Cortex of kidney (tissue), 1 donor: ENCODE results near the gene LARGE1.
"Not testable (repeated sequence)": the region's sequence is repeated elsewhere in the genome, so short reads cannot be mapped to it uniquely, and the experiment has no call there.

Experiments used
- DNase-seq: peaks from one replicate; lab custom pipeline; 2025; lab: John Stamatoyannopoulos, UW

The LARGE1 gene

DNA sequence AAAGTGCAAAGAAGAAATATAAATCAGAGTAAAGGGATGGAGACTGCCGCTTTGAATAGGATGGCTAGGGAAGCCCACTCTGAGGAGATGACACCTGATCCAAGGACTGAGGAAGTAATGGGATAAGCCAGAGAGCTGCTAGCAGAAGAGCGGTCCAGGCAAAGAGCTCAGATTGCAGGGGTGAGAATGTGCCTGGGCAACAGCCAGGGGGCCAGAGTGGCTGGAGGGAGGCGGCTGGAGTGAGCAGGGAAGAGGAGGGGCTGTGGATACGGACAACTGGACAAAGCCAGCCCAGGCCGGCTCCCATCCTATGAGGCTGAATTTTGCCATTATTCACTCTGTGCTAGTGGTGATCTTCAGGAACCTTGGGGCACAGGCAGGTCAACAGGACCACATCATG, 501.8 kb downstream of the LARGE1 start:
- no peak for DNase-seq

- no peak for DNase-seq
Observed at GRCh38 chr22:33415401-33415800, 504.9 kb downstream of the LARGE1 start.

- DNase-seq = no peak
Observed at GRCh38 chr22:33409079-33409478, 511.2 kb downstream of the LARGE1 start.

DNA sequence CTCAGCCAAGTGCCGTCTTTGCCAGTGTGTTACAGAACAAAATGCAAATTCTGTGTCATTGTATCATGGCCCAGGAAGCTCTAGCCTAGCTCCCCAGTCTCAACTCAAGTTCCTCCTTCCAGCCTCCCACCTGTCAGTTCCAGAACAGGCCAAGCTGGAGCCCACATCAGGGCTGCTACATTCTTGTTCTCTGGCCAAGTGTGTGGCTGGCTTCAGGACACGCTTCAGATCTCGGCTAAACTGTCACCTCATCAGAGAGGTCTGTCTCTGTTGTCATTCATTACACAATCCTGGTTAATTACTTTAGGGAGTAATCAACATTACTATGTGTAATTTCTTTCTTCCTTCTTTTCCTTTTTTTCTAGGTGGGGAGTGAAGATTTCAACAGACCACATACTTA, 515.1 kb downstream of the LARGE1 start:
- DNase-seq = no peak

DNA sequence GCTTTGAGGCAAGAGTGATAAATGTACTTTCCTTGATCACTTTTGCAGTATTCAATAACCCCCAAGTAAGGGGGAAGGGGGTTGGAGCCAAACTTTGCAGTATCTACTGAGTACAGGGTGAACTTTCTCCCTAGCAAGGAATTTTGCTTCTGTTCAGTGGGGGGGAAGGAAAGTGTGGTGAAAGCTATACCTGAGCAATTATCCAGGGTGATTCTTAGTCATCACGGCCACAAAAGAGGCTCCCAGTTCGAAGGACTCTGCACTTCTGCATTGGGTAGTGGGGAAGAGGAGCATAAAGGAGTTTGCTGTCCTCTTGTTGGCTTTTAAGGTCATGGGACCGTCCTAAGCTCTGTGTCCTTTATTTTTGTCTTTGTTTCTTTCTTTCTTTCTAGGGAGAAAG, 515.6 kb downstream of the LARGE1 start:
- DNase-seq = no peak

DNA sequence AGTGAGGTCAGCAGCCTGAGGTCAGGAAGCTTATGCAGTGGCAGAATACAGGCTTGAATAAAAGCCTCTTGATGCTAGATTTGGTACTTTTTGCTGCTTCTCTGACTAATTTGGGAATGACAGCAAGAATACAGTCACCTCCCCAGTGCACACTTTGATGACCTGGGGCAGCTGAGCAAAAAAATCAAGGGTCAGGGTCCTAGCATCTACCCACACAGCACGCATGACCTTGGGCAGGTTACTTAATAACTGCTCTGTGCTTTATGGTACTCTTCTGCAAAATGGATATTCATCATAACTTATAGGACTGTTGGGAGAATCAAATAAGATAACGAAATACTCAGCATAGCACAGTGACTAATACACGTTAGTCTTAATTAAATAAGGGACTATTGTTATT, 518.0 kb downstream of the LARGE1 start:
- DNase-seq = no peak

DNA sequence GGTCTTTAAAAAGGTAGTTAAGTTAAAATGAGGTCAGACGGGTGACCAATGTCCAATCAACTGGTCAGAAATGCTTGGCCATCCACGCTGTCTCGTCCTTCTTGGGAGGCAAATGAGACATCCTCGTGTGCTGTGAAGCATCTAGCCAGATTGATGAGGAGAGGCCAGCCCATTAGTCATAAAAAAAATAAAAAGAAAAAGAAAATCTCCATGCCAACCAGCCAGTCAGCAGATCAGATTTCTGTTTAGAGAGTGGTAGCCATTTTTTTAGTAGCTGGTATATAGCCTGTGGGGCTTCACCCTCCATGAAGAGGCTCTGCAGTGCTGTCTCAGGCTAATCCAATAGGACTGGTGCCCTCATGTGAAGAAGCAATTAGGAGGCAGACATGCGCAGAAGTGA, 519.0 kb downstream of the LARGE1 start:
- no peak for DNase-seq

DNA sequence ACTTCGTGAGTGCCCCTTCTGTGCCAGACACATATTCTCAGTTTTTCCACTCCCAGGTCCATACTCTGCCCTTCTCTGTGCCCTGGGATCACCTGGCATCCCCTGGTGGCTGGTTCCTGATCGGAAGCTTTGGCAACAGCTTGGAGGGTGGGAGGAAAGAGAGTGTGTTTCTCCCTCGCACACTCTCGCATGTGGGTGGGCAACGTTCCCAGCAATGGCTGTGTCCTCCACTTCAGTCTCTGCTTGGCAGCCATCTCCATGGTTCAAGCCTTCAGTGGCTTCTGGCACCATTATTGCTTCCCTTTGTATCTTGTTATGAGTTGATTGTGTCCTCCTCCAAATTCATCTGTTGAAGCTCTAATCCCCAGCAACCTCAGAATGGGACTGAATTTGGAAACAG, 519.4 kb downstream of the LARGE1 start:
- no peak for DNase-seq

DNA sequence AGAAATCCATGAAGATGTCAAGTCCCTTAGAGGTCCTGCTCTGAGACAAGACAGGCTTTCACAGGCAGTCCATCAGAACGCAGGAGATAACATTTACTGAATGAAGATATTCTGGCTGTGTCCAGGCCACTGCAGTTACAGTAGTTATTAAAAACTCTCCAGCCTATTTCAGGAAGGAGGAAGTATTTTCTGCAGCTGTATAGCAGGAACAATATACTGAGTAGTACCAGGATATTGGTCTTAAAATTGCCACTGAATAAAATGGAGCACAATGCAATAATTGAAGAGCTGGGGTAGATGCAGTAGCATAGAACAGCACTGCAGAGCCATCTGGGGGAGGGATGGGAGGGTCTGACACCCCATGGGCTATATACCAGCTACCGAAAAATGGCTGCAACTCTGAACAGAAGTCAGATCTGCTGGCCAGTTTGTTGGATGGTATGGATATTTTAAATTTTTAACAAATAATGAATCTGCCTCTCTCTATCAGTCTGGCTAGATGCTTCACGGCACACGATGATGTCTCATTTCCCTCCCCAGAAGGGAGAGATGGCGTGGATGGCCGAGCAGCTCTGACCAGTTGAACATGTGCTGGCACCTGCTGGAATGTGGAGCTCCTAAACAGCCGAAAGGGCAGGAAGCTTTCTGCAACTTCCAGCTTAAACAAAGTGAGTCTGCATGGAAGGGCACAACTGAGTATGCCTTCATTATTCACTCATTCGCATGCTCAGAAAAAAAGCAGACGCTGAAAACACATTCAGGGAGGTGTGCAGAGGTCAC, 520.0 kb downstream of the LARGE1 start:
- no peak for DNase-seq

GRCh38 chr22:33397381-33397907, 522.8 kb downstream of the LARGE1 start:
- DNase-seq = no peak

GRCh38 chr22:33393432-33393831, 526.8 kb downstream of the LARGE1 start:
- no peak for DNase-seq

DNA sequence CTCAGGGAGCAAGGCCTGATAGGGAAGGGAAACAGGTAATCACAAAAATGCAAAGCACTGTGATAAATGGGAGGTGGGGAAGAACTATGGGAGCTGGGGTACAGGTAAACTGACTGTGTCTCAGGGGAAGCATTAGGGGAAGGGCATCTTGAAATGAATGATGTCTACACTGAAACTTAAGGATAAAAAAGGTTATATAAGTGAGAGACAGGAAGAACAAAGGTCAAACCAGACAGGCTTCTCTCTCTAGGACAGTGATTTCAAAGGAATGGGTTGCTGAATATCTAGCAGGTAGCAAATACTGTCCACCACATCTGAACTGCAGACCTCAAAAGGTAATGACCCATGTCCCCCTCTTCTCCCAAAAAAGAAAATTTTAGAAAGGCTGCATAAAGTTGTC, 529.0 kb downstream of the LARGE1 start:
- no peak for DNase-seq

- DNase-seq = no peak
Observed at GRCh38 chr22:33389936-33390335, 530.3 kb downstream of the LARGE1 start.

GRCh38 chr22:33386270-33386669, 534.0 kb downstream of the LARGE1 start:
- DNase-seq = no peak

GRCh38 chr22:33385611-33386010, 534.7 kb downstream of the LARGE1 start:
- DNase-seq = no peak

DNA sequence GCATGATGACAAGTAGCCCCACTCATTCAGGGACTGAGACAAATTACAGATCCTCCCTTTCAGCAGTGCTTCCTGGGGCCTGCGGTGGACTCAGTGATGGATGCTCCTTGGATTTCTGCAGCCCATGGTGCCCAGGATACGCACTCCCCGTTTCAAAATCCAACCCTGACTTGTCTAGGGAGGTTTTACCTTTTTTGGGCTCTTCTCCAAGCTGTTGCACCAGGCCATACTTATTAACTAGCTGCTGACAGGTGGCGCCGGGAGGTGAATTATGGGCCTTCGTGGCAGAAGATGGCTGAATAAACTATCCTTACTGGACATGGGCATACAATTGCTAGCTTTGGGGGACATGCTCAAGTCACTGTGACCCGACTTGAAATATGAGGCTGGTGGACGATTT, 537.8 kb downstream of the LARGE1 start:
- no peak for DNase-seq

- DNase-seq = no peak
Observed at GRCh38 chr22:33381531-33382406, 538.5 kb downstream of the LARGE1 start.

DNA sequence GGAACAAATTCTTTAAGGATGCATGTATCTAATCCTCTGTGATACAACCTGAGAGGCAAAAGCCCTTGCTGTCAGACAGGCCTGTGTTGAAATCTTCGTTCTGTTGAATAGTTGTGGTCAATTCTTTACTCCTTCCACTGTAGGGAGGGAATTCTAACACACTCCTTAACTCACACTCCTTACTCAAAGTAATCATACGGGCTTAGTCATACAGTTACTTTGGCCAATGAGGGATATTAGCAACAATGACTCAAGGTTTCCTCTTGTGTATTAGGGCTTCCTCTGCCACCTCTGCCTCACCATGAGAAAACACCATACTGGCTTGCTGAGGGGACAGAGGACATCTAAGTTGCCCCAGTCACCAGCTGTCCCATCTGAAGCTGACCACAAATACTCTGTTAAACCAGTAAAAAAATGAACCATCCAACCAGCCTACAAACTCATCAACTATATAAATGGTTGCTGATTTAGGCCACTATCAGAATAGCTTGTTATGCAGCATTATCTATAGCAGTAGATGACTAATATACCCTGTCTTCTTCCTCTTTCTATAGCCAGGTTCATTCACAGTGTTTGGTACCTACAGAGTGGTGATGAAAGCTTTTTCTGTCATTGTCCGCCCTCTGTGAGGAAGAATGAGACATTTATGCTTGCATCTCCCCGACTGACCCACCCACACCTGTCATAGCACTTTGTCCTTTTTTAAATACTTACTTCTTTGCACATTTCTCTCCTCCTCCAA, 539.3 kb downstream of the LARGE1 start:
- no peak for DNase-seq

- no peak for DNase-seq
Observed at GRCh38 chr22:33379836-33380235, 540.4 kb downstream of the LARGE1 start.

DNA sequence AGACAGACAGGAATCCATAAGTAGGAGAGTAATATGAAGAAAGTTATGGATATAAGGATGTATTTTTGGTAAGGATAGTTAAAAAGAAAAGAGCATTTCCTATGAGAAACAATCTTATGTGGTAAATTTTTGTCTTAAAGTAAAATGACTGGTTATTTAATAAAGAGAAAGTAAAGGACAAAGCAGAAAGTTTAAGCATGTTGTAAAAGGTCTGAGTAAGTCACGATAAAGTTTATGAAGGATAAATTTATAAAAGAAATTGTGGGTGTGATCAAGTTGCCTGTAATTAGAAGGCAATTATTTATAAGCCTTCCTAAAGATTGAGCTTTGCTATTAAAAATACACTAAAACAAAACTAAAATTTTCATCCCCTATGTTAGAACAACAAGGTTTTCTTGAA, 547.4 kb downstream of the LARGE1 start:
- no peak for DNase-seq

DNA sequence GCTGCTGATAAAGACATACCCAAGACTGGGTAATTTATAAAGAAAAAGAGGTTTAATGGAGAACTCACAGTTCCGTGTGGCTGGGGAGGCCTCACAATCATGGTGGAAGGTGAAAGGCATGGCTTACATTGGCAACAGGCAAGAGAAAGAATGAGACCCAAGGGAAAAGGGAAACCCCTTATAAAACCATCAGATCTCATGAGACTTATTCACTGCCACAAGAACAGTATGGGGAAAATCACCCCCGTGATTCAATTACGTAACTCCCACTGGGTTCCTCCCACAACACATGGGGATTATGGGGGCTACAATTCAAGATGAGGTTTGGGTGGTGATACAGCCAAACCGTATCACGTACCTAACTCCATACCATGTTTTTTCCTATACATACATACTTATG, 557.0 kb downstream of the LARGE1 start:
- not testable (repeated sequence) for DNase-seq

DNA sequence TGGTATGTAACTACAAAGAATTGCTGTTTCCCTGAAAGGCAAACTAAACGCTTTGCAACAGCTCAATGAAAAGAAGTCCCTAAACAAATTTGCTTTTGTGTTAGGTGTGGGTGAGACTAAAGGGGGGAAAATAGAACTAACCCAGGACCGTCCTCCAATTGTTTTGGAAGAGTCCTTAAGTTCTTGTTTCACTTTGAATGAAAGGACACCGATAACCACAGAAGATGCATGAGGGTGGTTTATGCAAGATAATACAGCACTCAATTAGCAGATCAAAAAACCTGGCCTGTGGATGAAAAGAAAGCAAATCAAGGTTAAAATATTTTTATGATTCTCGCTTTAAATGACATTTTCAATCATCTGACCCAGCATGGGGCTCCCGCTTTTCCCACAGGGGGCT, 557.6 kb downstream of the LARGE1 start:
- DNase-seq = no peak
